GM18505 (cell line): ENCODE results near the gene SYT14.
"Not testable (repeated sequence)": the region's sequence is repeated elsewhere in the genome, so short reads cannot be mapped to it uniquely, and the experiment has no call there.

Experiments
- ATAC-seq: cut with Tn5 transposase; IDR thresholded peaks from one replicate; pipeline ENCODE4 v1.9.1; 2021; ENCODE audit not compliant: unreplicated experiment
- POLR2A ChIP-seq: IDR thresholded peaks from 4 replicates; pipeline ENCODE4 v1.6.1; 2011; ENCODE audit warnings: borderline replicate concordance; ENCODE audit not compliant: insufficient read depth, insufficient read length; ENCODE audit errors: extremely low read depth

SYT14 gene

DNA sequence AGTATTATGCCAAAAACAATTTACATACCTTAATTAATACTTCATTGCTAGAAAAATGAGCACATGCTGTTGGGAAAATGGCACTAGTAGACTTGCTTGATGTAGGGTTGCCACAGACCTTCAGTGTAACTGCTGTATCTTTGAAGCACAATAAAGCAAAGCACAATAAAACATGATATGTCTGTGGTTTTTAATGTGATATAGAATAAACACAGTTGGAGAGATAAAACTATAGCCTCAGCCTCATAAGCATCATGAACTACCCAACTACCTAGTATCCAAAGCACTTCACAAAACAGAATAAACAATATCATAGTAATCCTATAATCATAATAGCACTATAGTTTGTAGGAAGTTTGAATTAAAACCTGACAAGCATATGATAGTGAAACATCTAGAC, 143.5 kb downstream of the SYT14 start:
- ATAC-seq: no peak
- no peak for TF ChIP-seq POLR2A

DNA sequence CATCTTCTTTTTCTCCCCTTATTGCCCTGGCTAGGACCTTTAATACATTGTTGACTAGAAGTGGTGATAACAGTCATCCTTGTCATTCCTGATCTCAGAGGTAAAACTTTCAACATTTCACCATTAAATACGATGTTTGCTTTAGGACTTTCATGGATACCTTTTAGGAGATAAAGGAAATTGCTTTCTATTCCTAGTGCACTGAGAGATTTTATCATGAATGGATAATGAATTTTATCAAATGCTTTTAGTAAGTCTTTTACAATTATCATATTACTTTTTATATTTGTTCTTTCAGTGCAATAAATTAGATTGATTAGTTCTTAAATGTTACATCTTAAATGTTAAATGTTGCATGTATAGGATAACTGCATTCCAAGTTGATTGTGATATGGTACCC, 147.3 kb downstream of the SYT14 start:
- TF ChIP-seq POLR2A: no peak
- no peak for ATAC-seq

- ATAC-seq: no peak
- TF ChIP-seq POLR2A: no peak
Measured at GRCh38 chr1:210087058-210087457, 149.0 kb downstream of the SYT14 start.

DNA sequence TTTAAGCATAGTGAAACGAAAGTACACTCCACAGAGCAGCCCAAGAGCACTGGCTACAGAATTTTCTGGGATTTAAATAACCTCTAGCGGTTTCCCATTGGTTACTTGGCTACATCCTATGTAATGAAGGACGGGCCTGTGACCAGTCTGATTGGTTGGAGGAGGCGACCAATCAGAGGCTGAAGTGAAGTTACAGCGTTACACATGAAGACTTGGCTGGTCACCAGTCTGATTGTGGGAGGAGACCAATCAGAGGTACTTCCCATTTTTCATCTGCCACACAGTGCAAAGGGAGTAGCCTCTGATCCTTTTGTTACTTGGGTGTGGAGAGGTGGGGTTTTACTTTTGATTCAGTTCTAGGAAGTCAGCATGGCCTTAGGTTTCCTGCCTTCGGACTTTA, 151.8 kb downstream of the SYT14 start:
- no peak for ATAC-seq
- no peak for TF ChIP-seq POLR2A

DNA sequence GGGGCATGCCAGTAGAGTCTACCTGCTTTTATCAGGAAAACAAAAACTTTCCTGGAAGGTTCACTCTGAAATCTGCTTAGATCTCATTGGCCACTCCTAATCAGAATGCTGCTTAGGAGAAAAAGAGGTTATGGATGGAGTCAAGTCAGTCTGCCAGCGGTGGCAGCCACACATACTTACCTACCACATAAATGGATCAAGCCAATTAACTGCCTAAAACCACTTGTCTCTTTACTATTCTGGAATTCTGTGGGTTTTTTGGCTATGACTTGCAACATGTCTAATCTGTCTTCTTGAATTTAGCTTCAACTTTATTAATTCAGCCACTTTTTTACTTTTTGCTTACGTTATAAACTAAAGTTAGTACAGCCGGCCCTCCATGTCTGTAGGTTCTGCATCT, 154.3 kb downstream of the SYT14 start:
- no peak for ATAC-seq
- no peak for TF ChIP-seq POLR2A

DNA sequence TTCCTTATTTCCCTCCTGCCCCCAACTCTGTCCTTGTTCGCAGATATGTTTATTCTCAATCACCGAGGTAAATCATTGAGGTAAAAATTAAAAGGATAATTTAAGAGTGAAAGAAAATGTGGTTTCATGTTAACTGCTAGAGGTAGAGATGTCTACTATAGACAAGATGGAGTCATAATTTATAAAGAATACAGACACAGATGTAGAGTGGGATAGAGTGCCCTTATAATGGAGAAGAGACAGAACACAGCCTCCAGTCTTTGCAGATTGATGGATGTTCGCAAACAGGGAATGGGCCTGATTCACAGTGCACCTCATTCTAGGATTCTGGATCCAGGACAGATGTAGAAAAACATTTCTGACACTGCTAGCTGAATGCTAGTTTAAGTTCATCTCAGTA, 155.4 kb downstream of the SYT14 start:
- no peak for TF ChIP-seq POLR2A
- ATAC-seq: no peak

DNA sequence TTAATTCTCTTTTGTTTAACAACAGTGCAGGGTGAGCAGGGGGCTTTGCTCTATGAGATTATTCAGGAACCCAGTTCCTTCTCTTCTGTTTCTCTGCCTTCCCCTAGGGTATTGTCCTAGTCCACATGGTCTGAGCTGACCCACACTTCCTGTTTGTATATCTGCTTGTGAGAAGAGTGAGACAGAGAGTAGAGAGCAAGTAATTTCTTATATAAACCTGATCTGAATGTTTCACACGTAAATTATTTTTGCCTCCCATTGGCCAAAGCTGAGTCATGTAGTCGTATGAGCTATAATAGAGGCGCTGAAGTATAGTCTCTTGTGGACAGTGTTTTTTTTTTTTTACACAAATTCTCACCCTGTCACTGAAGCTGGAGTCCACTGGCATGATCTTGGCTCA, 160.3 kb downstream of the SYT14 start:
- TF ChIP-seq POLR2A: no peak
- no peak for ATAC-seq

DNA sequence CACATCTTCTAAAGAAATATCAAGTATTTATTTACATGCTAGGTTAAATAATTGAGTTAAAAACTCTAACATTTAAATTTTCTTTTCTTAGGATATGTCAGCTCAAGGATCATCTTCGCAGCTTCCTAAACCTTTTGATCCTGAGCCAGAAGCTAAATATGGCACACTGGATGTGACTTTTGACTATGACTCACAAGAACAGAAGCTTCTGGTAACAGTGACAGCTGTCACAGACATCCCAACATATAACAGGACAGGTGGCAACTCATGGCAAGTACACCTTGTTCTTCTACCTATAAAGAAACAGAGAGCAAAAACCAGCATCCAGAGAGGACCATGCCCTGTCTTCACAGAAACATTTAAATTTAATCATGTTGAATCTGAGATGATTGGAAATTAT, 161.9 kb downstream of the SYT14 start:
- ATAC-seq: no peak
- no peak for TF ChIP-seq POLR2A

- ATAC-seq: no peak
- TF ChIP-seq POLR2A: no peak
Measured at GRCh38 chr1:210104103-210104502, 166.1 kb downstream of the SYT14 start.

- not testable (repeated sequence) for ATAC-seq
Measured at GRCh38 chr1:210112906-210113305, 174.9 kb downstream of the SYT14 start.

- ATAC-seq: no peak
- no peak for TF ChIP-seq POLR2A
Measured at GRCh38 chr1:210117198-210117597, 179.2 kb downstream of the SYT14 start.

GRCh38 chr1:210117681-210118170, 179.7 kb downstream of the SYT14 start:
- no peak for ATAC-seq
- no peak for TF ChIP-seq POLR2A

- no peak for TF ChIP-seq POLR2A
- no peak for ATAC-seq
Measured at GRCh38 chr1:210123383-210123782, 185.4 kb downstream of the SYT14 start.

DNA sequence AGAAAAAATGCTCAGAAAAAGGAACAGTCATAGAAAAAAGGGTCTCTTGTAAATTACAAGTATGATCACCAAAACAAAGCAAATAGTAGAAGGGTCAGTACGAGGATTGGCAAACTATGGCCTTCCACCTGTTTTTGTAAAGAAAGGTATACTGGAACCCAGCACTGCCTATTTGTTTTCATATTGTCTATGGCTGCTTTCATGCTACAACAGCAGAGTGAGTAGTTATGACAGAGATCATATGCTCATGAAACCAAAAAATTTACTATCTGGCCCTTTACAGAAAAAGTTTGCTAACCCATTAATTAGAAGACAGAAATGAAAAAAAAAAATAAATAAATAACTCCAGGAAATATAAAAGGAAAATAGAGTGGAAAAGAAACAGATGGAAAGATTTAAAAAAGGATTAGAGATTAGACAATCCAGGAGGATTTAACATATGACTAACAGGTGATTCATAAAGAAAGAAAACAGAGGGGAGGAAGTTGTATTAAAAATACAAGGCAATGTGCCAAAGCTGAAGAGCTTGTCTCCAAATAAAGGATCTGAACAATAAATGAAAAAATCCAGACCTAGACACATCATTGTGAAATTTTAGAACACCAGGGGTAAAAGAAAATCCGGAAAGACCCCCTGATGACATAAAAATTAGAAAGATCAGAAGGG, 186.0 kb downstream of the SYT14 start:
- no peak for TF ChIP-seq POLR2A
- no peak for ATAC-seq

GRCh38 chr1:210124736-210125135, 186.7 kb downstream of the SYT14 start:
- ATAC-seq: no peak
- no peak for TF ChIP-seq POLR2A

GRCh38 chr1:210125143-210125542, 187.1 kb downstream of the SYT14 start:
- ATAC-seq: no peak
- no peak for TF ChIP-seq POLR2A

DNA sequence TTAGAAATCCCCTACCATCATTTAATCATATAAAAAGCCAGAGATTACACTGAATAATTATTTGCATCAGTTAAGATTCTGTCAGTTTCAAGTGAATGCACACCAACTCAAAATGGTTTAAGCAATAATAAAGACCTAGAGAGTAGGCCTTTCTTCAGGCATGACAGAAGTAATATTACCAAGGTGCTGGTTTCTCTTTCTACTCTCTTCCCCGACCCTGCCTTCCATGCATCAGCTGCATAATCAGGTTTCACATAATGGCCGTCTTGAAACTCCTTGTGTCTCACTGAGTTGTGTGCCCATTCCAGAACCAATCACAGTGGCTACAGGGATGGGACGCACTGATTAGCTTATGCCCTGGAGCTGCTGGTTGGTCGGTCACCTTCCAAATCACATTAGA, 191.1 kb downstream of the SYT14 start:
- ATAC-seq: no peak
- no peak for TF ChIP-seq POLR2A
